SK-N-SH (cell line): ENCODE measurements around the gene INSC.

Source experiments
- CTCF ChIP-seq: fragments of 200-600 bp; sonication (generic); IDR thresholded peaks from 2 replicates; pipeline ENCODE4 v1.6.1; 2017; ENCODE audit warnings: antibody characterized with exemption, mild to moderate bottlenecking, moderate library complexity
- FOXM1 ChIP-seq: IDR thresholded peaks from 2 replicates; pipeline ENCODE4 v1.4.0; 2012; ENCODE audit warnings: low read depth, mild to moderate bottlenecking
- YY1 ChIP-seq: IDR thresholded peaks from 2 replicates; pipeline ENCODE4 v1.4.0; 2012; ENCODE audit warnings: low read depth, mild to moderate bottlenecking

GRCh38 chr11:15145151-15145550, 30.4 kb downstream of the INSC start:
- TF ChIP-seq CTCF: no peak
- TF ChIP-seq YY1: no peak
- no peak for TF ChIP-seq FOXM1
